ENCODE measurements around the gene FXYD6. TPM values are rescaled to one million over a fixed set of nuclear protein-coding genes. Genes with fewer than 3 reads are reported as not detected.

FXYD6 gene
- total RNA-seq, 2 experiments from 2014 or later = not detected

GRCh38 chr11:117794772-117795629, 81.5 kb downstream of the FXYD6 start:
- Histone ChIP-seq H3K36me3 (ENCODE audit: insufficient read depth, low read length) (no peaks in the 10 kb centered on the region), H4K20me1 (ENCODE audit: insufficient read depth, low read length) (no peaks in the 10 kb centered on the region), H3K4me2 (ENCODE audit: low read length) (no peak overlapping the region), H2AFZ (ENCODE audit: low read length) (no peak overlapping the region), H3K27ac (ENCODE audit: low read depth, low read length, poor library complexity, severe bottlenecking) (no peak overlapping the region), H3K4me3 (ENCODE audit: low read depth, low read length, poor library complexity, severe bottlenecking) (no peak overlapping the region), H3K9me2 (ENCODE audit: insufficient read depth, low read length) (no peaks in the 10 kb centered on the region), H3K9me3 (ENCODE audit: low read length) (no peaks in the 10 kb centered on the region), H3K4me1 (ENCODE audit: insufficient read depth, low read length, poor library complexity, severe bottlenecking) (no peaks in the 10 kb centered on the region), H3K79me2 (ENCODE audit: insufficient read depth, low read depth, low read length) (no peaks in the 10 kb centered on the region)
- intact Hi-C loops (cut with micrococcal nuclease; ENCODE audit: unreplicated experiment) = no loop called here
- no peak for DNase-seq (ENCODE audit: low spot score)
- no TSS peak for BruUV-seq (replicated peaks)
- ChIA-PET POLR2A (no interaction called here), CTCF (ENCODE audit: unreplicated experiment) (no interaction called here)
- TF ChIP-seq CTCF (conservative IDR thresholded peaks at IDR 0.05; ENCODE audit: low read length) = no peak

GRCh38 chr11:117794135-117794534, 82.3 kb downstream of the FXYD6 start:
- no peak overlapping the region for H3K4me3 ChIP-seq (ENCODE audit: low read depth, low read length, poor library complexity, severe bottlenecking)
- no peak overlapping the region for H3K27ac ChIP-seq (ENCODE audit: low read depth, low read length, poor library complexity, severe bottlenecking)
- ChIA-PET POLR2A (no interaction called here), CTCF (ENCODE audit: unreplicated experiment) (no interaction called here)
- BruUV-seq (replicated peaks) = no TSS peak
- no peak overlapping the region for H2AFZ ChIP-seq (ENCODE audit: low read length)
- no peaks in the 10 kb centered on the region for H3K9me3 ChIP-seq (ENCODE audit: low read length)
- TF ChIP-seq CTCF (conservative IDR thresholded peaks at IDR 0.05; ENCODE audit: low read length) (no peak), EZH2phosphoT487 (IDR thresholded peaks at IDR 0.05; ENCODE audit: borderline replicate concordance, low read depth, low read length) (no peak)
- no peaks in the 10 kb centered on the region for H3K36me3 ChIP-seq (ENCODE audit: insufficient read depth, low read length)
- H4K20me1 ChIP-seq (ENCODE audit: insufficient read depth, low read length) = no peaks in the 10 kb centered on the region
- H3K79me2 ChIP-seq (ENCODE audit: insufficient read depth, low read depth, low read length) = no peaks in the 10 kb centered on the region
- intact Hi-C loops (cut with micrococcal nuclease; ENCODE audit: unreplicated experiment) = no loop called here
- H3K4me2 ChIP-seq (ENCODE audit: low read length) = no peak overlapping the region
- no peak for DNase-seq (ENCODE audit: low spot score)
- H3K9me2 ChIP-seq (ENCODE audit: insufficient read depth, low read length) = no peaks in the 10 kb centered on the region
- H3K4me1 ChIP-seq (ENCODE audit: insufficient read depth, low read length, poor library complexity, severe bottlenecking) = no peaks in the 10 kb centered on the region

- Histone ChIP-seq H3K27ac (ENCODE audit: low read depth, low read length, poor library complexity, severe bottlenecking) (no peak overlapping the region), H3K4me2 (ENCODE audit: low read length) (no peak overlapping the region), H3K79me2 (ENCODE audit: insufficient read depth, low read depth, low read length) (no peaks in the 10 kb centered on the region), H3K4me3 (ENCODE audit: low read depth, low read length, poor library complexity, severe bottlenecking) (no peak overlapping the region), H3K9me2 (ENCODE audit: insufficient read depth, low read length) (no peaks in the 10 kb centered on the region), H2AFZ (ENCODE audit: low read length) (no peak overlapping the region), H3K4me1 (ENCODE audit: insufficient read depth, low read length, poor library complexity, severe bottlenecking) (no peaks in the 10 kb centered on the region), H3K9me3 (ENCODE audit: low read length) (no peaks in the 10 kb centered on the region), H3K36me3 (ENCODE audit: insufficient read depth, low read length) (no peaks in the 10 kb centered on the region), H4K20me1 (ENCODE audit: insufficient read depth, low read length) (no peaks in the 10 kb centered on the region)
- POLR2A ChIA-PET = no interaction called here
- intact Hi-C loops (cut with micrococcal nuclease; ENCODE audit: unreplicated experiment) = no loop called here
- TF ChIP-seq EZH2phosphoT487 (IDR thresholded peaks at IDR 0.05; ENCODE audit: borderline replicate concordance, low read depth, low read length) = no peak
- TF ChIP-seq CTCF (conservative IDR thresholded peaks at IDR 0.05; ENCODE audit: low read length) = no peak
- CTCF ChIA-PET (ENCODE audit: unreplicated experiment) = no interaction called here
- no TSS peak for BruUV-seq (replicated peaks)
- DNase-seq (ENCODE audit: low spot score) = no peak
Observed at GRCh38 chr11:117793583-117793982, 82.9 kb downstream of the FXYD6 start.

All from OCI-LY7 (cell line).